SU-DHL-6 (cell line): Measurements from ENCODE around the gene TRIM60.
"Not testable (repeated sequence)": the region's sequence is repeated elsewhere in the genome, so short reads cannot be mapped to it uniquely, and the experiment has no call there.

ENCODE experiments used
- H2AFZ ChIP-seq: fragments of 200-600 bp; sonication (generic); 2 replicates; pipeline ENCODE4 v1.6.1; 2014; ENCODE audit warnings: low read depth, mild to moderate bottlenecking, moderate library complexity, mixed read lengths, antibody characterized with exemption, low read length; ENCODE audit not compliant: severe bottlenecking
- H3F3A ChIP-seq: fragments of 200-600 bp; shearing (Covaris generic); 2 replicates; pipeline ENCODE4 v1.6.0; 2016; ENCODE audit warnings: antibody characterized with exemption, mild to moderate bottlenecking; ENCODE audit not compliant: insufficient read depth
- H3K27ac ChIP-seq: fragments of 200-600 bp; sonication (generic); 2 replicates; pipeline ENCODE4 v1.5.1; 2016; ENCODE audit warnings: low read depth, mild to moderate bottlenecking, low read length, moderate library complexity, mixed read lengths
- H3K27me3 ChIP-seq: fragments of 200-600 bp; sonication (generic), shearing (Covaris generic); 2 replicates; pipeline ENCODE4 v1.6.0; 2014; ENCODE audit warnings: mild to moderate bottlenecking, low read length
- H3K36me3 ChIP-seq: fragments of 200-600 bp; sonication (generic); 2 replicates; pipeline ENCODE4 v1.6.1; 2014; ENCODE audit warnings: mild to moderate bottlenecking, low read length, mixed read lengths
- H3K4me2 ChIP-seq: fragments of 300-600, 200-600 bp; shearing (Covaris generic), sonication (generic); 2 replicates; pipeline ENCODE4 v1.6.0; 2014; ENCODE audit warnings: low read length, low read depth, mild to moderate bottlenecking; ENCODE audit not compliant: poor library complexity, severe bottlenecking
- H3K4me3 ChIP-seq: fragments of 200-600 bp; sonication (generic); 2 replicates; pipeline ENCODE4 v1.5.1; 2014; ENCODE audit warnings: antibody characterized with exemption, low read length, mild to moderate bottlenecking, mixed read lengths; ENCODE audit not compliant: insufficient read depth, poor library complexity, severe bottlenecking
- H3K79me2 ChIP-seq: fragments of 200-600 bp; sonication (generic); 2 replicates; pipeline ENCODE4 v1.6.1; 2014; ENCODE audit warnings: mild to moderate bottlenecking, low read length, moderate library complexity; ENCODE audit not compliant: insufficient read depth
- H3K9ac ChIP-seq: fragments of 200-600 bp; sonication (generic); 2 replicates; pipeline ENCODE4 v1.7.0; 2014; ENCODE audit warnings: mild to moderate bottlenecking, low read length
- H3K9me2 ChIP-seq: fragments of 200-600 bp; sonication (generic); replicated peaks from 2 replicates; pipeline ENCODE4 v1.6.1; 2014; ENCODE audit warnings: low read length; ENCODE audit not compliant: insufficient read depth
- H3K9me3 ChIP-seq: fragments of 200-600 bp; sonication (generic); 2 replicates; pipeline ENCODE4 v1.6.1; 2014; ENCODE audit warnings: low read length, mixed read lengths; ENCODE audit not compliant: insufficient read depth
- H4K20me1 ChIP-seq: fragments of 200-600 bp; sonication (generic); 2 replicates; pipeline ENCODE4 v1.6.1; 2014; ENCODE audit warnings: low read depth, mild to moderate bottlenecking, antibody characterized with exemption, low read length, moderate library complexity, mixed read lengths
- CTCF ChIP-seq: fragments of 200-600 bp; sonication (generic); IDR thresholded peaks from one replicate; pipeline ENCODE4 v1.5.1; 2017; ENCODE audit warnings: antibody characterized with exemption, mild to moderate bottlenecking, low read length, moderate library complexity; ENCODE audit not compliant: insufficient read depth, poor library complexity, severe bottlenecking
- EZH2phosphoT487 ChIP-seq: fragments of 200-600 bp; sonication (generic), shearing (Covaris generic); conservative IDR thresholded peaks from 2 replicates; pipeline ENCODE4 v1.6.1; 2018; ENCODE audit warnings: mild to moderate bottlenecking, antibody characterized with exemption, low read length, moderate library complexity, mixed read lengths

The TRIM60 gene

GRCh38 chr4:165011403-165011802, 20.4 kb upstream of the TRIM60 start:
- TF ChIP-seq EZH2phosphoT487 (no peak), CTCF (no peak)
- Histone ChIP-seq H3K27ac (no peak overlapping the region), H3K9me2 (no peaks in the 10 kb centered on the region), H3K79me2 (no peaks in the 10 kb centered on the region), H4K20me1 (no peaks in the 10 kb centered on the region), H3K9ac (no peak overlapping the region), H3K4me2 (no peak overlapping the region), H3K36me3 (no peaks in the 10 kb centered on the region), H3K27me3 (no peaks in the 10 kb centered on the region), H3K9me3 (no peaks in the 10 kb centered on the region), H2AFZ (no peak overlapping the region), H3F3A (no peaks in the 10 kb centered on the region), H3K4me3 (no peak overlapping the region)

GRCh38 chr4:165013691-165014090, 18.1 kb upstream of the TRIM60 start:
- Histone ChIP-seq H3K27me3 (no peaks in the 10 kb centered on the region), H3F3A (no peaks in the 10 kb centered on the region), H3K27ac (no peak overlapping the region), H3K79me2 (no peaks in the 10 kb centered on the region), H3K4me2 (no peak overlapping the region), H3K9ac (no peak overlapping the region), H3K36me3 (no peaks in the 10 kb centered on the region), H3K9me2 (no peaks in the 10 kb centered on the region), H4K20me1 (no peaks in the 10 kb centered on the region), H3K4me3 (no peak overlapping the region), H2AFZ (no peak overlapping the region), H3K9me3 (no peaks in the 10 kb centered on the region)
- TF ChIP-seq EZH2phosphoT487 (no peak), CTCF (no peak)

GRCh38 chr4:165016971-165017370, 14.8 kb upstream of the TRIM60 start:
- H3K79me2 ChIP-seq = no peaks in the 10 kb centered on the region
- H4K20me1 ChIP-seq = no peaks in the 10 kb centered on the region
- no peak overlapping the region for H3K27ac ChIP-seq
- TF ChIP-seq CTCF (no peak), EZH2phosphoT487 (no peak)
- no peaks in the 10 kb centered on the region for H3F3A ChIP-seq
- H3K9me3 ChIP-seq = no peaks in the 10 kb centered on the region
- H3K9ac ChIP-seq = no peak overlapping the region
- no peaks in the 10 kb centered on the region for H3K27me3 ChIP-seq
- no peak overlapping the region for H3K4me3 ChIP-seq
- no peaks in the 10 kb centered on the region for H3K36me3 ChIP-seq
- no peak overlapping the region for H3K4me2 ChIP-seq
- no peak overlapping the region for H2AFZ ChIP-seq
- no peaks in the 10 kb centered on the region for H3K9me2 ChIP-seq

- H3K79me2 ChIP-seq, H3F3A ChIP-seq, H3K4me3 ChIP-seq, H3K27me3 ChIP-seq, H2AFZ ChIP-seq, H3K36me3 ChIP-seq, H4K20me1 ChIP-seq, H3K9me2 ChIP-seq, H3K9ac ChIP-seq, H3K9me3 ChIP-seq, H3K4me2 ChIP-seq, H3K27ac ChIP-seq: not testable (repeated sequence)
These were observed 11.8 kb upstream of the TRIM60 start for GRCh38 chr4:165019995-165020394.

- not testable (repeated sequence) for H3K79me2 ChIP-seq
These were observed 6.0 kb upstream of the TRIM60 start for GRCh38 chr4:165025782-165026181.

More at GRCh38 chr4:165025782-165026181, 6.0 kb upstream of the TRIM60 start:
- H4K20me1 ChIP-seq, H3K9me3 ChIP-seq, H3F3A ChIP-seq, H3K36me3 ChIP-seq, H3K4me3 ChIP-seq, H3K27me3 ChIP-seq, H3K27ac ChIP-seq, H3K4me2 ChIP-seq, H3K9ac ChIP-seq, H3K9me2 ChIP-seq, H2AFZ ChIP-seq: not testable (repeated sequence)
